Stimulated activated naive B cell treated with anti-CD40 and anti-IgM and Interleukin-4, amounts not matched to agents 10 μg/mL and 1 μg/mL and 100 μg/mL, for 72 hours (primary cell): ENCODE data around the gene MED27.
"Not testable (repeated sequence)": the region's sequence is repeated elsewhere in the genome, so short reads cannot be mapped to it uniquely, and the experiment has no call there.

Experiments
- ATAC-seq, 2 donors: fragments of 150-1000 bp; cut with Tn5 transposase; replicated peaks; 2 replicates each; pipeline ENCODE4 v1.10.0; 2021; ENCODE audit warnings: moderate library complexity in 1 of 2
- DNase-seq: peaks from one replicate; pipeline ENCODE4 v3.0.0; 2021
- H3K27ac Mint-ChIP-seq: one replicate; pipeline ENCODE4 v1.8.0; 2022; ENCODE audit warnings: mild to moderate bottlenecking, mixed read lengths
- H3K27me3 Mint-ChIP-seq, 2 donors: one replicate each; pipeline ENCODE4 v1.8.0; 2022; ENCODE audit warnings: mixed read lengths in 2 of 2
- H3K36me3 Mint-ChIP-seq, 2 donors: one replicate each; pipeline ENCODE4 v1.8.0; 2022; ENCODE audit warnings: mixed read lengths in 2 of 2, mild to moderate bottlenecking in 1 of 2
- H3K4me1 Mint-ChIP-seq, 2 donors: one replicate each; pipeline ENCODE4 v1.8.0; 2022; ENCODE audit warnings: mixed read lengths in 2 of 2, mild to moderate bottlenecking in 1 of 2
- H3K4me3 Mint-ChIP-seq, 2 donors: one replicate each; pipeline ENCODE4 v1.8.0; 2022; ENCODE audit warnings: mild to moderate bottlenecking in 2 of 2, mixed read lengths in 2 of 2, moderate library complexity in 1 of 2
- H3K9me3 Mint-ChIP-seq, 2 donors: one replicate each; pipeline ENCODE4 v1.8.0; 2022; ENCODE audit warnings: mixed read lengths in 2 of 2, mild to moderate bottlenecking in 1 of 2

The MED27 gene

DNA sequence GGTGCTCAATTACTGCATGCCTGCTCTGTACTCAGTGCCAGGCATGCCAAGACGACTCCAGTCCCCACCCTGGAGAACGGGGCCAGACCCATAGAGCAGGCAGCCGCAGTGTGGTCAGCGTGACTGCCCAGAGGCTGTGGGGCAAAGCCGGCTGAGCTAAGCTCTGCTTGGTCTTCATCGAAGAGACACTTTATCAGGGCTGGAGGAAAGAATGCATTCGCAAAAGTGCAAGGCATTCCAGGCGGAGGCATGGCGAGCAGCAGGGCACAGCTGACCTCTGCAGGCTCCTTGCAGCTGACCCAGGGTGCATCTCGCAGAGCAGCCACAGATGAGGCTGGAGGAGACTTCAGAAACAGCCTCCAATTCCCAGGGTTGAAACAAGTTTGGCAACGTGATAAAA, 13.6 kb downstream of the MED27 start:
- H3K9me3 Mint-ChIP-seq, result no peaks in the 10 kb centered on the region
- peaks cover 18 to 19% of the 10 kb centered on the region in 2 donors for H3K4me1 Mint-ChIP-seq

DNA sequence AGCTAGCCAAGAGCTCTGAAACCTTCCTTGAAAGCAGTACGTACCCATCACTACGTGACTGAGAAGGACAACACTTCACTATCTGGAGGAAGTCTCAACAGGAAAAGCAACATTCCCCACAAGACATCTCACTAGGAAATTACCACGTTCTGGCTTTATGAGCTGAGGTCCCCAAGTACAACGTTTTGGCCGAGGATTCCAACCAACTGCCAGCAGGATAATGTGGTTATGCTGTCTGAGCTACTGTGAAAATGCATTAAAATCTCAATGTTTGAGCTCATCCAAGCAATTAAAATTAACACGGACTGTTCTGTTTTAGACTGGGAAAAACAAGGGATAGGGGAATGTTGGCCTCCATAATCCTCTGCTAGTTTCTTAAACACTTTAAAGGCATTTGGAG, 16.4 kb downstream of the MED27 start:
- Mint-ChIP-seq H3K4me1 (peaks cover 13 to 23% of the 10 kb centered on the region in 2 donors), H3K4me3 (no peak overlapping the region), H3K27me3 (no peaks in the 10 kb centered on the region)

More for the DNA sequence above, 13.6 kb downstream of the MED27 start:
- H3K36me3 Mint-ChIP-seq, result peaks cover 18 to 48% of the 10 kb centered on the region in 2 donors
- no peak for DNase-seq
- H3K4me3 Mint-ChIP-seq, result no peak overlapping the region
- no peak for ATAC-seq
- H3K27me3 Mint-ChIP-seq, result no peaks in the 10 kb centered on the region
- H3K27ac Mint-ChIP-seq, result no peak overlapping the region

DNA sequence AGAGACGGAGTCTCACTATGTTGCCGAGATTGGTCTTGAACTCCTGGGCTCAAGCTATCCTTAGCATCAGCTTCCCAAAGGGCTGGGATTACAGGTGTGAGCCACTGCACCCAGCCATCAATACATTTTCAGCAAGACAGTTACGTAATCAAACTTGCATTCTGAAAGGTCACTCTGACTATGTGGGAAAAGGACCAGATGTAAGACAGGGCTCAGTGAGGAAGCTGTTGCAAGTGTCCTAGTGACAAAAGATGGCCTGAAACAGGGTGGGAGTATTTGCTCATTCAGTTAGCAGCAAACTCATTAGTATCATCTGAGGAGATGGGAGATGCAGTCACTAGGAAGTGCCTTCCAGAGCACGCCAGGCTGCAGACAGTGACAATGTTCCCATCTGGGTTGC, 16.9 kb downstream of the MED27 start:
- no peaks in the 10 kb centered on the region for H3K27me3 Mint-ChIP-seq
- no peak overlapping the region for H3K4me3 Mint-ChIP-seq
- peaks cover 31 to 63% of the 10 kb centered on the region in 2 donors for H3K36me3 Mint-ChIP-seq
- H3K9me3 Mint-ChIP-seq, result peaks cover 7 to 8% of the 10 kb centered on the region in 2 donors
- ATAC-seq, result no peak
- no peak for DNase-seq
- no peak overlapping the region for H3K27ac Mint-ChIP-seq
- peaks cover 13 to 23% of the 10 kb centered on the region in 2 donors for H3K4me1 Mint-ChIP-seq

More for the DNA sequence above, 16.4 kb downstream of the MED27 start:
- ATAC-seq (no peak), DNase-seq (no peak)
- Mint-ChIP-seq H3K36me3 (peaks cover 32 to 62% of the 10 kb centered on the region in 2 donors), H3K9me3 (peaks cover 6 to 7% of the 10 kb centered on the region in 2 donors), H3K27ac (no peak overlapping the region)

DNA sequence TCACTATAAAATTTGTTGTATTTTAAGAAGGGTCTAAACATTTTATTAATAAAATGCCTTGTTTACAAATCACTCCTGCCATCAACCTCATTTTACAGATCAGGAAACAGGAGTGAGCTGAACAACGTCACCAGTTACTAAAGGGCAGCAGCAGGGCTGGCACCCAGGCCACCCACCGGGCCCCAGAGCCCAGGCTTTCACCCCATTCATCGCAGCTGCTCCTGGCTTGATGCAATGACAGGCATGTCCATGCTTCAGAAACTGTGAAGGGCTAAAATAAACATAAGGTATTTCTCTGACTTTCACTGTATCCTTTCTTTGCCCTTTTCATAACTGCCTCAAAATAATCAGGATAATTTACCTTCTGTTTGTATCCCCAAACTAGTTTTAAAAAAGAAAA, 18.1 kb downstream of the MED27 start:
- peaks cover 32 to 66% of the 10 kb centered on the region in 2 donors for H3K36me3 Mint-ChIP-seq
- DNase-seq, result no peak
- H3K4me1 Mint-ChIP-seq, result peaks cover 12 to 24% of the 10 kb centered on the region in 2 donors
- H3K4me3 Mint-ChIP-seq, result no peak overlapping the region
- ATAC-seq, result no peak
- H3K9me3 Mint-ChIP-seq, result peaks cover 7 to 8% of the 10 kb centered on the region in 2 donors
- no peak overlapping the region for H3K27ac Mint-ChIP-seq
- H3K27me3 Mint-ChIP-seq, result no peaks in the 10 kb centered on the region

DNA sequence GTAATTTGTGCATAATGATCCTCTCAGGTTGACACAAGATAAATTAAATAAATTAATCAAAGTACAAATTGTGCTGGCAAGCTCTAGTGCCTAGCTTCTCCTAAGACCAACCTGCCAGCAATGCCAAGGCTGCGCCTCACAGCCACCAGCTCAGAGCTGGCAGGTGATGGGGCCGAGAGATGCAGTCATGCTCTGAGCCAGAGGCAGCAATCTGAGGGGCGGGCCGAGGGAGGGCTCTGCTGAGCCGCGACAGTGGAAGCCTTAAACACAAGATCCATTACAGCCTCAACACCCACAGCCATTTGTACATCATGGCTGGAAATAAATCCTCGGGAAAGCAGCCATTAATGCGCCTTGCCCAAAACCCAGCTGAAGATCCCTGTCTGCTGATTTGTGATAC, 20.3 kb downstream of the MED27 start:
- DNase-seq, result no peak
- Mint-ChIP-seq H3K36me3 (peaks cover 31 to 50% of the 10 kb centered on the region in 2 donors), H3K27me3 (no peaks in the 10 kb centered on the region), H3K4me1 (peaks cover 16 to 33% of the 10 kb centered on the region in 2 donors), H3K9me3 (peaks cover 7 to 8% of the 10 kb centered on the region in 2 donors), H3K4me3 (no peak overlapping the region), H3K27ac (no peak overlapping the region)
- no peak for ATAC-seq

DNA sequence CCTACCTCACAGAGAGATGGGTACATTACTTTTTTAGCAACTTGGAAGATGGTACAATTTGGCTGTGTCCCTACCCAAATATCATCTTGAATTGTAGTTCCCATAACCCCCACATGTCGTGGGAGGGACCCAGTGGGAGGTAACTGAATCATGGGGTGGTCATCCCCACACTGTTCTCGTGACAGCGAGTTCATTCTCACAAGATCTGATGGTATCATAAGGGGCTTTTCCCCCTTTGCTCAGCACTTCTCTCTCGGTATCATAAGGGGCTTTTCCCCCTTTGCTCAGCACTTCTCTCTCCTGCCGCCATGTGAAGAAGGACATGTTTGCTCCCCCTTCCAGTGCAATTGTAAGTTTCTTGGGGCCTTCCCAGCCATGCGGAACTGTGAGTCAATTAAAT, 21.4 kb downstream of the MED27 start:
- Mint-ChIP-seq H3K4me1 (peaks cover 15 to 37% of the 10 kb centered on the region in 2 donors), H3K36me3 (peaks cover 29 to 43% of the 10 kb centered on the region in 2 donors)
- not testable (repeated sequence) for H3K4me3 Mint-ChIP-seq, DNase-seq, ATAC-seq, H3K27me3 Mint-ChIP-seq, H3K9me3 Mint-ChIP-seq, H3K27ac Mint-ChIP-seq

DNA sequence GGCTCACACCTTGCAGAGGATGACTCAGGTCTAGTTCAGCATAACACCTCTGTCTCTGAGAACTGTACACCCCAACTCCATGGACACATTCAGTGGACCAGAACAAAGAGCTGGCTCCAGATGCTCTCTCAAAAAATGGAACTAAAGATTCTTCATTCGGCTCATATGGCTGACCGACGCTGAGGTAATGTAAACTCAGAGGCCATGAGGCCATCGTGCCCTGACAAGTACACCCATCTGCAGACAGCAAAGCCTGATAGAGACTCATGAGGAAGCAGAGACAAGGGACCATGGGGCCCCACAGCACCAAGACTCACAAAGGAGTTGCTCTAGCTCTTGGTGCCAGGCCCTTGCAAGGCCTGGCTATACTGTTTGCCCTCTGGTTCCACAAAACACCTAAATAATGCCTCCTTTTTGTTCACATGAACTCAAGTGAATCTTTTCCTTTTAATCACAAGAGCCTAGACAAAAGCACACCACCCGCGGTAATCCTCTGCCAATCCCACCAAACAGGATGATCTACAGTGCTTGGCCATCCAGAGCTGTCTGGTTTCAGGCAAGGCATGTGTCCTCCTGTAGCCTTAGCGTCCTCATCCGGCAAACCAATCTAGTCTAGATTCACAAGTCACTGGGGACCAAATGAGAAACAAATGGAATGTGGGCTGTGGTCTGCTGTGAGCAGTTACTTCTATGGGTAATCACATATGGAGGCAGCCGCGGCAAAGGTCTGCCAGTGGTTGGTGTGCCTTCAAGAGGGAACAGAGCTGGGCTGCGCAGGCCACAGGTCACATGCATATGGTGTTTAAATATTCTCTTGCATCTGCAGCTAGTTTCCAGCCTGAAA, 22.7 kb downstream of the MED27 start:
- H3K27me3 Mint-ChIP-seq, result no peaks in the 10 kb centered on the region
- H3K4me3 Mint-ChIP-seq, result no peak overlapping the region
- H3K27ac Mint-ChIP-seq, result peak overlapping the region; percentile 25
- peaks cover 7 to 8% of the 10 kb centered on the region in 2 donors for H3K9me3 Mint-ChIP-seq
- ATAC-seq (no peak), DNase-seq (no peak)
- peaks cover 29 to 41% of the 10 kb centered on the region in 2 donors for H3K36me3 Mint-ChIP-seq
- peaks cover 11 to 37% of the 10 kb centered on the region in 2 donors for H3K4me1 Mint-ChIP-seq

DNA sequence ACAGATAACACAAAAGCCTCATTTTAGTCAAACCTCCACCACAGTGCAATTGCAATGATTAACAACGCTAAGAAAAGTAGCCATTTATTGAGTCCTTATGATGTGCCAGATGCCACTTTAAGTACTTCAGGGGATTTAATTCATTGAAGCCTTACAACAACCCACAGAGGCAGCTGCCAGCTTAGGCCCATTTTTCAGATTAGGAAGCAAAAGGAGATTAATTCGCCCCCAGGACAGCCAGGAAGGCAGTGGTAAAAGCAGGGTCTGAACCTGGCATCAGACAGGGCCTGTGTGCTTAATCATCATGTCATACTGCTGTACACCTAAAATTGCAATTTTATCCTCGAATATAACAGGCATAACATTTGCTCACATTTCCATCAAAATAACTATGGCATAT, 23.9 kb downstream of the MED27 start:
- Mint-ChIP-seq H3K4me3 (no peak overlapping the region), H3K36me3 (peaks cover 25 to 35% of the 10 kb centered on the region in 2 donors), H3K27ac (no peak overlapping the region), H3K9me3 (peaks cover 7 to 8% of the 10 kb centered on the region in 2 donors), H3K27me3 (no peaks in the 10 kb centered on the region), H3K4me1 (peaks cover 11 to 33% of the 10 kb centered on the region in 2 donors)
- no peak for DNase-seq
- ATAC-seq, result no peak

DNA sequence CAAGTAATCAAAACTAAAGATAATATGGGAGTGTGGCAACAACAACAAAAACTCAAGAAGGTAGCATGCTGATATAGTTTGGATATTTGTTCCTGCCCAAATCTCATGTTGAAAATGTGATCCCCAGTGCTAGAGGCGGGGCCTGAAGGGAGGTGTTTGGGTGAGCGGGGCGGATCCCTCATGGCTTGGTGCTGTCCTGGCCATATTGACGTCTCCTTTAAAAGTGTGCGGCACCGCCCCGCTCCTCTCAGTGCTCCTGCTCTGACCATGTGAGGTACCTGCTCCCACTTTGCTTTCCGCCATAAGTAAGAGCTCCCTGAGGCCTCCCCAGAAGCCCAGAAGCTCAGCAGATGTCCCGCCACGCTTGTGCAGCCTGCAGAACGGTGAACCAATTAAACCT, 25.6 kb downstream of the MED27 start:
- no peak for ATAC-seq
- peaks cover 6 to 8% of the 10 kb centered on the region in 2 donors for H3K9me3 Mint-ChIP-seq

DNA sequence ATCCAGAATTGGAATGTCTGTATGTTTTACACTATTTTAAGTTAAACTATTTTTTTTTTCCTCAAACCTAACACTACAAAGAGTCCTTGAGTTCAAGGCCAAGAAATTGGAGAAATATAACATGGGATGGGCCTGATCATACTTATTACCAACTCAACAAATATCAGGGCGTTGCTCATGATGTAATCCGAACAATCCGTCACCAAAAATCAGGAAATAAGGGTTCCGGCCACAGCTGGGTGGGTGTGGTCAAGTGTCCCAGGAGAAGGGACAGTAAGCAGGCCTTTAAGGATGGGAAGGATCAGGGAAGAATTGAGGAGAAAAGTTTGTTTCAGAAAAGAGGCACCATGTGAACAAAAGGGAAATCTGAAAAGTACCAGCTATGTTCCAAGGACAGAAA, 29.8 kb downstream of the MED27 start:
- no peaks in the 10 kb centered on the region for H3K9me3 Mint-ChIP-seq
- H3K36me3 Mint-ChIP-seq, result peaks cover 5 to 10% of the 10 kb centered on the region in 2 donors
- no peaks in the 10 kb centered on the region for H3K27me3 Mint-ChIP-seq
- H3K4me3 Mint-ChIP-seq, result no peak overlapping the region
- peaks cover 18 to 34% of the 10 kb centered on the region in 2 donors for H3K4me1 Mint-ChIP-seq
- no peak for ATAC-seq
- H3K27ac Mint-ChIP-seq, result no peak overlapping the region
- no peak for DNase-seq

More for the DNA sequence above, 25.6 kb downstream of the MED27 start:
- no peaks in the 10 kb centered on the region for H3K27me3 Mint-ChIP-seq
- H3K27ac Mint-ChIP-seq, result peak overlapping the region; percentile 25
- no peak overlapping the region for H3K4me3 Mint-ChIP-seq
- DNase-seq, result no peak
- peaks cover 12 to 24% of the 10 kb centered on the region in 2 donors for H3K36me3 Mint-ChIP-seq
- peaks cover 19 to 44% of the 10 kb centered on the region in 2 donors for H3K4me1 Mint-ChIP-seq

DNA sequence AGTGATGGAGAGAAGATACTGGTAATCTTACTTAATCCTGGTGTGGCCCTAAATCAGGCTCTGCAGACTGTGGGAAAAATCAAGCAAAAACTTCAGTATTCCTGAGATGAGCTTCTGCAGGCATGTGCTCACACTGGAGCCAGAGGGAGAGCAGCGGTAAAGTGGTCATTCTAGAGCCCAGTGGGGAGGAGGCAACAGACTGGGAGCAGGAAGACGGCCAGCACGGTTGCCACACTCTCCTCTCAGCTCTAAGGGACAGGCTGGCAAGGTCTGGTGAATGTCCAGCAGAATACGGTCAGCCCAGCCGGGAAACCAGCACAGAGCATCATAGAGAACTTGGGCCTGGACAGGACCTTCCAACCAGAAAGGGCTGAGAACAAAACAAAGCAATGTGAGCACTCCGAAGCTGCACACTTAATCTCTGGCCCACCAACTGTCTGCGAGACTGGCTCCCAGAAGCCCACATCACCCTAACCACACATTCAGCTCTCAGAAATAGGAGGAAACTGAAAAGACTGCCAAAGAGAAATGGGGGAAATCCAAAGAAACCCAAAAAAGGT, 30.3 kb downstream of the MED27 start:
- Mint-ChIP-seq H3K27ac (no peak overlapping the region), H3K4me3 (no peak overlapping the region), H3K36me3 (peaks cover 5 to 10% of the 10 kb centered on the region in 2 donors), H3K27me3 (no peaks in the 10 kb centered on the region), H3K9me3 (no peaks in the 10 kb centered on the region), H3K4me1 (peaks cover 16 to 29% of the 10 kb centered on the region in 2 donors)
- ATAC-seq, result no peak
- no peak for DNase-seq

DNA sequence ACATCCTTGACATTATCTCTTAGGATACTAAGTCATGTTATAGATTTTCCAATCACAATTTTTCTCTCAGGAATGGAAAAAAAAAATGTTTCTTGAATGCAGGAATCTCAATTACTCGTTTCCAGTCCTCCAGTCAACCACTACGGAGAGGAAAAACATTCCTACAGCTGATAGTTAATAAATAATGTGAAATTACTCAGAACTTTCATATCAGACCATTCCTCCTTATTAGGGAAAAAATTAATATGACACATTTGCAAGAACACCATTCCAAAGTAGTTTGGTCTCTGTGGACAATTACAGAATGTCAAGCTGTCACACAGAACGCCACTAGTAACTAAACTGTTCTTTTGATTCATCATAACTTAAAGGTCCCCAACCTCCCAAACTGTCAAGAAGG, 31.5 kb downstream of the MED27 start:
- Mint-ChIP-seq H3K4me1 (peaks cover 14 to 24% of the 10 kb centered on the region in 2 donors), H3K27ac (no peak overlapping the region), H3K27me3 (no peaks in the 10 kb centered on the region), H3K4me3 (no peak overlapping the region), H3K9me3 (no peaks in the 10 kb centered on the region), H3K36me3 (peaks cover 4 to 10% of the 10 kb centered on the region in 2 donors)
- ATAC-seq (no peak), DNase-seq (no peak)

DNA sequence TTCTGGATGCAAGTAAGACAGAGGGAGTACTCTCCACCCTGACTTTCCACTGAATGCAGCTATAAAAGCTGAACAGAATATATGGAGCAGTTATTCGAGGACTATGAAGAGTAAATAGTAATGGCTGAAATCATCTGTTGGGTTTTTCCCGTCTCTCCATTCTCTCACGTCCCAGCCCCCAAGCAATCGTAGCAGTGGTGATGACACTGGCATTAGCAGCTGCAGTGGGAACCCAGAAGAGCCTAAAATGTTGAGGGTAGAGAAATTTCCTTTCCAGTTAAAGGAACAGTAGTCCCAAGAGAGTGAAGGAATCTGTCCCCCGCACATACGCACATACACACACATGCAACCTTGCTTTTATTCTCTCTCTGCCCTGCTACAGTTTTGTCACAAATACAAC, 33.2 kb downstream of the MED27 start:
- Mint-ChIP-seq H3K36me3 (peaks cover 4 to 13% of the 10 kb centered on the region in 2 donors), H3K9me3 (no peaks in the 10 kb centered on the region), H3K27me3 (no peaks in the 10 kb centered on the region), H3K4me3 (no peak overlapping the region), H3K27ac (no peak overlapping the region), H3K4me1 (peaks cover 19 to 31% of the 10 kb centered on the region in 2 donors)
- DNase-seq (no peak), ATAC-seq (no peak)

DNA sequence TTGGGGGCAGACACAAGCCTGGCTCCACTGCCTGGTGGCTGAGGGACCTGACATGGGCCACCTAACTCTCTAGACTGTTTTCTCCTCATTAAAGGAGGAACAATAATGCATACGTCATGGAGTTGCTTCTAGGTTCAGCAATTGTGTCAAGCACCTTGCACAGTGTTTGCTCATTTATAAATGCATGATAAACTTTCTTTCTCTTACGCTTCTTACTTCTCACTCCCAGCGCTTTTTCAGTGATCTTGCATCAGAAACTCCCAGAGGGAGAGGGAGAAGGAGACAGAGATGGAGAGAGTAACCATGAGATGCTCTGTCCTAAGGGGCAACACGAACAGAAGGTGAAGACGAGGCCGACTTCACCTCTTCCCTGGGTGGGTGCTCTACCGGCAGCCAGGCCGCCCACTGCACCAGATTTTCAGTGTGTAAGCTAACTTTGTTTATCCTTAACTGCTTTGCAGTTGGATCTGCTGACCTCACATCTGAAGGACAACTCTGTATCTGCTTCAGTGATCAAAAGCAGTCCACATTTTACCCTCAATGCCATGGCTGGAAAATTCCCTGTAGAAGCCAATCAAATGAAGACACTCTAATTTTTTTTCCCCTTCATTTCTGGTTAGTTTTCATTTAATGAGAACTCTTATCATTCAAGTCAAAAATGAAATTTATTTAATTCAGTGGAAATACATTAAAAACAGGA, 35.3 kb downstream of the MED27 start:
- Mint-ChIP-seq H3K27me3 (no peaks in the 10 kb centered on the region), H3K4me1 (peaks cover 19 to 27% of the 10 kb centered on the region in 2 donors), H3K36me3 (peaks cover 5 to 15% of the 10 kb centered on the region in 2 donors), H3K4me3 (no peak overlapping the region), H3K9me3 (no peaks in the 10 kb centered on the region), H3K27ac (no peak overlapping the region)
- no peak for ATAC-seq
- DNase-seq, result no peak
